Kidney (tissue), 14 donors: ENCODE results near the gene TLR6. TPM values are rescaled to one million over a fixed set of nuclear protein-coding genes. Genes with fewer than 3 reads are reported as not detected.

Experiments
- DNase-seq, 5 donors: peaks; one replicate each; pipeline ENCODE4 v3.0.0-alpha.2; 2013 to 2020
- FAIRE-seq: peaks from 2 replicates; lab custom pipeline; 2012; peaks lifted over from hg19 to GRCh38; lab: Jason Lieb, UNC
- H3K27ac ChIP-seq, 2 donors: one replicate each; pipeline ENCODE4 v1.7.0; 2013; ENCODE audit warnings: low read depth in 2 of 2, low read length in 2 of 2, inconsistent platforms in 1 of 2
- H3K27me3 ChIP-seq: one replicate; pipeline ENCODE4 v1.7.1; 2013; ENCODE audit warnings: low read length, inconsistent platforms; ENCODE audit not compliant: control insufficient read depth, insufficient read depth
- H3K36me3 ChIP-seq, 3 donors: one replicate each; pipeline versions ENCODE4 v1.7.0 to v1.7.1; 2013; ENCODE audit warnings: low read length in 3 of 3, control low read depth in 1 of 3, inconsistent platforms in 1 of 3; ENCODE audit not compliant: insufficient read depth in 3 of 3, control insufficient read depth in 2 of 3
- H3K4me1 ChIP-seq, 3 donors: one replicate each; pipeline versions ENCODE4 v1.7.0 to v1.7.1; 2013; ENCODE audit warnings: low read length in 3 of 3, inconsistent platforms in 1 of 3, low read depth in 1 of 3; ENCODE audit not compliant: control insufficient read depth in 2 of 3, insufficient read depth in 2 of 3
- H3K4me3 ChIP-seq, 3 donors: one replicate each; pipeline versions ENCODE4 v1.7.0 to v1.8.1; 2013; ENCODE audit warnings: low read length in 3 of 3, control low read depth in 1 of 3, inconsistent platforms in 1 of 3
- H3K9ac ChIP-seq, 3 donors: one replicate each; pipeline versions ENCODE4 v1.7.0 to v1.7.1; 2013; ENCODE audit warnings: low read length in 3 of 3, control low read depth in 1 of 3, inconsistent platforms in 1 of 3
- H3K9me3 ChIP-seq, 3 donors: one replicate each; pipeline versions ENCODE4 v1.7.0 to v1.7.1; 2013; ENCODE audit warnings: low read length in 3 of 3, control low read depth in 1 of 3, inconsistent platforms in 1 of 3; ENCODE audit not compliant: control insufficient read depth in 2 of 3, insufficient read depth in 1 of 3
- intact Hi-C: fragments of 100-400 bp; cut with DNase I; formaldehyde crosslinking; loops from one replicate; pipeline ENCODE4 v1.11.1; 2022
- polyA plus RNA-seq: library from polyadenylated mRNA; stranded (reverse); fragments of 350-450 nt; fragmentation: Illumina TruSeq; extraction: RNeasy Lipid Tissue Mini Kit (QIAGEN cat#74804); gene quantifications from one replicate; pipeline ENCODE4 v1.2.3, GENCODE V29; 2014; ENCODE audit warnings: low read depth, low replicate concordance; ENCODE audit not compliant: insufficient read depth
- total RNA-seq: library from RNA; stranded (reverse); fragmentation: NEBNext Ultra II Directional; extraction: Animal tissue kit (Norgen Biotek cat#: 25700); gene quantifications from one replicate; pipeline ENCODE4 v1.2.1, GENCODE V29; 2021
- TF ChIP-seq, protein P1 (sequence below): IDR thresholded peaks from 3 replicates; pipeline ENCODE4 v1.5.1; 2012; ENCODE audit warnings: mild to moderate bottlenecking, moderate library complexity, borderline replicate concordance; ENCODE audit not compliant: insufficient read depth; ENCODE audit errors: extremely low read depth
- donor health status: control.
- donor health status: control.
- donor health status: control.
- donor health status: control.
- donor health status: control.
- donor health status: DM: yes; HTN: yes; CAD: no.
- donor health status: Normal renal cell carcinoma (clear cell type).

The TLR6 gene
- total and polyA plus RNA-seq, 2 donors from 2014 or later, result 0.62 to 6.1 TPM

DNA sequence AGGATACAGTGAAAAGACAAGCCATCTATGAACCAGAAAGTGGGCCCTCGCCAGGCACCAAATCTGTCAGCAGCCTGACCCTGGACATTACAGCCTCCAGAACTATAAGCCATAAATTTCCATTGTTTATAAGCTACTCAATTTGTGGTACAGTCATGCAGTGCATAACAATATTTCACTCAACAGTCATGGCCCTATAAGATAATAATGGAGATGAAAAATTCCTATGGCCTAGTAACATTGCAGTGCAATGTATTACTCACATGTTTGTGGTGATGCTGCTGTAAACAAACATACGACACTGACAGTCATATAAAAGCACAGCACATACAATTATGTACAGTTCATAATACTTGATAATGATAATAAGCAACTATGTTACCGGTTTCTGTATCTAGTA is 34.9 kb downstream of the TLR6 start:
- Histone ChIP-seq H3K36me3 (no peaks in the 10 kb centered on the region), H3K4me3 (no peak overlapping the region), H3K27ac (no peak overlapping the region), H3K4me1 (no peaks in the 10 kb centered on the region), H3K9me3 (no peaks in the 10 kb centered on the region), H3K27me3 (no peaks in the 10 kb centered on the region), H3K9ac (no peak overlapping the region)
- TF ChIP-seq, protein P1, sequence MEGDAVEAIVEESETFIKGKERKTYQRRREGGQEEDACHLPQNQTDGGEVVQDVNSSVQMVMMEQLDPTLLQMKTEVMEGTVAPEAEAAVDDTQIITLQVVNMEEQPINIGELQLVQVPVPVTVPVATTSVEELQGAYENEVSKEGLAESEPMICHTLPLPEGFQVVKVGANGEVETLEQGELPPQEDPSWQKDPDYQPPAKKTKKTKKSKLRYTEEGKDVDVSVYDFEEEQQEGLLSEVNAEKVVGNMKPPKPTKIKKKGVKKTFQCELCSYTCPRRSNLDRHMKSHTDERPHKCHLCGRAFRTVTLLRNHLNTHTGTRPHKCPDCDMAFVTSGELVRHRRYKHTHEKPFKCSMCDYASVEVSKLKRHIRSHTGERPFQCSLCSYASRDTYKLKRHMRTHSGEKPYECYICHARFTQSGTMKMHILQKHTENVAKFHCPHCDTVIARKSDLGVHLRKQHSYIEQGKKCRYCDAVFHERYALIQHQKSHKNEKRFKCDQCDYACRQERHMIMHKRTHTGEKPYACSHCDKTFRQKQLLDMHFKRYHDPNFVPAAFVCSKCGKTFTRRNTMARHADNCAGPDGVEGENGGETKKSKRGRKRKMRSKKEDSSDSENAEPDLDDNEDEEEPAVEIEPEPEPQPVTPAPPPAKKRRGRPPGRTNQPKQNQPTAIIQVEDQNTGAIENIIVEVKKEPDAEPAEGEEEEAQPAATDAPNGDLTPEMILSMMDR, result no peak
- FAIRE-seq (no peak), DNase-seq (no peak)
- intact Hi-C loops, result no loop called here

DNA sequence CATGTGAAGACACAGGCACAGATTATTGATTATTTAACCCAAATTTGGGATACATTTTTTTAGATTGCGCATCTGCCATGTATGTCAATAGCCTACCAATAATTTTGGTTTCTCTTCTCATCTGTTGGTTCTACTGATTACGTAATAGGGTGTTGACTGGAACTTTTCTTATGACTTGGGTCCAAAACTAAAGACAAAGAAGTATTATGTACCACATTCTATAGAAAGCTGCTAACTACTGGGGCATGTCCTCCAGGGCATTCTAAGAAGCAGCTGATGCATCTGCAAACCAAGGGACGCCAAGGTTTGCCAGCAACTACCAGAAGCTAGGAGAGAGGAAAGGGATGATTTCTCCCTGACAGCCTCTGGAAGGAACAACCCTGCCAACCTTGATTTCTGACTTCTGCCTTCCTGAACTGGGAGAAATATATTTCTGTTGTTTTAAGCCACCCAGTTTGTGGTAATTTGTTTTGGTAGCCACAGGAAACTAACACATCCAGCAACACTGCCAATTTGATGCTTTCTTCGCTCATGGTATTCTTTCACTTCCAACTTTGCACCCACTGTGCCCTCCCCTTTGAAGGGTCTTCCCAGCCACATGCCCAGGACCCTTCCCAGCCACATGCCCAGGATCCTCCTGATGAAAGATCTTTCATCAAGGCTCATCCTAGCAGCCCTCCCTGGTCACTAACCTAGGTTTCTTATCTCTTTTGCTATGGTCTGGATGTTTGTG is 36.1 kb downstream of the TLR6 start:
- Histone ChIP-seq H3K27me3 (no peaks in the 10 kb centered on the region), H3K9me3 (peaks cover 0 to 1% (median 0%) of the 10 kb centered on the region in 3 donors), H3K27ac (no peak overlapping the region), H3K4me1 (no peaks in the 10 kb centered on the region), H3K4me3 (no peak overlapping the region), H3K36me3 (no peaks in the 10 kb centered on the region), H3K9ac (no peak overlapping the region)
- no peak for DNase-seq
- TF ChIP-seq, protein P1, result no peak
- intact Hi-C loops, result no loop called here
- no peak for FAIRE-seq

DNA sequence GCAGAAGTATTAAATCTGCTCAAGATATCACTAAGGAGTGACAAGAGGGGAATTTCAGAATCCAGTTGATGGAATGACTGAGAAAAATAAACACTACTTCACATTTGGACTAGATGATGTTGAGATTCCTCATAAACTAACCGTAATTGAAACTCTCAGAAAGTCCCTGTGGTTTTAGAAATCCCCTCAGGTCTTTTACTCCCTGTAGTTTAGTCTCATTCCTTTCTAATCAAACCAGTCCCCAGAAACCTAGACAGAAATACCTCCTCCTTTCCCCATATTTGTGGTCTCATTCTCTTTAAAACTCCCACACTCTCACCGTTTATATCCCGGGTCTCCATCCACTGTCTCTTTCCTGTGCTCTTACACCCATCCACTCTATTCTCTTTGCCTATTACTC is 37.0 kb downstream of the TLR6 start:
- H3K4me3 ChIP-seq, result no peak overlapping the region
- no peaks in the 10 kb centered on the region for H3K27me3 ChIP-seq
- no peaks in the 10 kb centered on the region for H3K4me1 ChIP-seq
- peaks cover 0 to 7% (median 0%) of the 10 kb centered on the region in 3 donors for H3K9me3 ChIP-seq
- no peak overlapping the region for H3K9ac ChIP-seq
- TF ChIP-seq, protein P1, result no peak
- H3K36me3 ChIP-seq, result no peaks in the 10 kb centered on the region
- intact Hi-C loops, result no loop called here
- DNase-seq, result no peak
- FAIRE-seq, result no peak
- no peak overlapping the region for H3K27ac ChIP-seq
